Stimulated activated CD8-positive, alpha-beta memory T cell treated with anti-CD3 and anti-CD28 coated beads, Interleukin-12 subunit alpha, Interleukin-12 subunit beta, amount 100 ng/mL, for 4 hours (primary cell): ENCODE measurements around the gene VAMP2.
"Not testable (repeated sequence)": the region's sequence is repeated elsewhere in the genome, so short reads cannot be mapped to it uniquely, and the experiment has no call there.

Experiments used
- DNase-seq: peaks from one replicate; pipeline ENCODE4 v3.0.0-alpha.2; 2020; ENCODE audit warnings: low read depth

The VAMP2 gene

GRCh38 chr17:8176197-8176940 is 13.6 kb upstream of the VAMP2 start, which contains the start of gene TMEM107:
Gene TMEM107, minus strand, starts transcription at chr17:8176380. Its CDS starts 94 bp downstream, at chr17:8176286.
- DNase-seq = peak; percentile 73

- no peak for DNase-seq
These were observed 13.0 kb upstream of the VAMP2 start for GRCh38 chr17:8175795-8176196.

DNA sequence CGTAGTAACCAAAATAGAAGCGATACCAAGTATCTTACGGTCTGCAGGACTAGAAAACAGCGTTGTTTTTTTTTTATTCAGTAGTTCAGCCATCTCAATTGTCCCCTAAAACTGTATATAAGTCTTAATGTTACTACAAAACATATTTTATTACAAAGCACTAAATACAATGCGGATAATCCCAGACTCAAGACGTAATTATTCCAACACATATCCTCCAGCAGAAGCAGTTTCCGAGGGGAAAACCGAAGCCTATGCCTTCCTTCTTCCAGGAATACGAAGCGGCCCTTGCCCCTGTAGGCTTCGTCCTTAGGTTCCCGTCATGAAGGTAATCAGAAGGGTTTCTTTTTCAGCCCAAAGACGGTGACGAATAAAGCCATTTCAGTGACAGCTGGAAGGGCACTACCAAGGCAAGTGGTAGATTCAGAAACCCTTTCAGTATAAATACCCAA is 11.1 kb upstream of the VAMP2 start:
- no peak for DNase-seq

DNA sequence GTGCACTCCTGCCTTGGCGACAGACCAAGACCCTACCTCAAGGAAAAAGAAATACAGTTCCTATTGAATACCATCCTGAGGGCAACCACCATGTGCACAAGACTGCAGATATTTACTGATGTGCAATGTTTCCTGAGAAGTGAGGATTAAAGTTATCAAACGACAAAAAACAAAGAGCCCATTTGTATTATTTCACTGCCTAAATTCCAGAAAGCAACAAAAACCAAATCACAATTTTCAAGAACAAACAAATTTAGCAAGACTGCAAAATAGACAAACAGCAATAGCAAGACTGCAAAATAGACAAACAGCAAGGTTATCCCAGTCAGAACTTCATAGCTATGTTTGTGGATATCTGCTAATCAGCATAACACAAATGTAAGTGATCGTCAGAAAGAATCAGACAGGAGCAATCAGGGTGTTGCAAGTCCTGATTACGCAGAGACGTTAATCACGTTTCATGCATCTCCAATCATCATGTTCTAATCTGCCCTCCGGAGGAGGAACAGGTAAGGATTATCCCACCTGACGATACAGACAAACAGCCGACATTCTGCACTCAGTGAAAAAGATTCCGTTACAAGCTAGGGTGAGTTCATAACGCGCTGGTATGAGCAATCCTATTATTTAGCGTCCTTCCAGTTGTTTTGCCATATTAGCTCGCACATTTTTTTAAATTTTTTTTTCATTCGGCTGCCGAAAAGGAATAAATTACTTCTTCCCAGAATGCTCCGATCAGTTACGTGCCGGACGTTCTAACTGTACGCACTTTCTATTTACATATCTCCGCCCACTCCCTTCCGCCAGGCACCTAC is 10.5 kb upstream of the VAMP2 start:
- no peak for DNase-seq

DNA sequence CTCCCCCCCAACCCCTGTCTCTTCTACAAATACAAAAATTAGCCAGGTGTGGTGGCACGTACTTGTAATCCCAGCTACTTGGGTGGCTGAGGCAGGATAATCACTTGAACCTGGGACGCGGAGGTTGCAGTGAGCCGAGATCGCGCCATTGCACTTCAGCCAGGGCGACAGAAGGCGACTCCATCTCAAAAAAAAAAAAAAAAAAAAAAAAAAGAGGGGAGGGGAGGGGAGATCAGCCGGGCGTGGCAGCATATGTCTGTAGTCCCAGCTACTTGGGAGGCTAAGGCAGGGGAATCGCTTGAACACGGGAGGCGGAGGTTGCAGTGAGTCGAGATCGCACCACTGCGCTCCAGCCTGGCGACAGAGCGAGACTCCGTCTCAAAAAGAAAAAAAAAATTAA is 7.4 kb upstream of the VAMP2 start:
- not testable (repeated sequence) for DNase-seq

GRCh38 chr17:8167526-8167925 is 4.8 kb upstream of the VAMP2 start:
- DNase-seq = no peak

- DNase-seq = no peak
These were observed 4.0 kb upstream of the VAMP2 start for GRCh38 chr17:8166731-8167130.

GRCh38 chr17:8164815-8165131 is 2.0 kb upstream of the VAMP2 start:
- no peak for DNase-seq

GRCh38 chr17:8163978-8164814 is 1.4 kb upstream of the VAMP2 start:
- DNase-seq = no peak

DNA sequence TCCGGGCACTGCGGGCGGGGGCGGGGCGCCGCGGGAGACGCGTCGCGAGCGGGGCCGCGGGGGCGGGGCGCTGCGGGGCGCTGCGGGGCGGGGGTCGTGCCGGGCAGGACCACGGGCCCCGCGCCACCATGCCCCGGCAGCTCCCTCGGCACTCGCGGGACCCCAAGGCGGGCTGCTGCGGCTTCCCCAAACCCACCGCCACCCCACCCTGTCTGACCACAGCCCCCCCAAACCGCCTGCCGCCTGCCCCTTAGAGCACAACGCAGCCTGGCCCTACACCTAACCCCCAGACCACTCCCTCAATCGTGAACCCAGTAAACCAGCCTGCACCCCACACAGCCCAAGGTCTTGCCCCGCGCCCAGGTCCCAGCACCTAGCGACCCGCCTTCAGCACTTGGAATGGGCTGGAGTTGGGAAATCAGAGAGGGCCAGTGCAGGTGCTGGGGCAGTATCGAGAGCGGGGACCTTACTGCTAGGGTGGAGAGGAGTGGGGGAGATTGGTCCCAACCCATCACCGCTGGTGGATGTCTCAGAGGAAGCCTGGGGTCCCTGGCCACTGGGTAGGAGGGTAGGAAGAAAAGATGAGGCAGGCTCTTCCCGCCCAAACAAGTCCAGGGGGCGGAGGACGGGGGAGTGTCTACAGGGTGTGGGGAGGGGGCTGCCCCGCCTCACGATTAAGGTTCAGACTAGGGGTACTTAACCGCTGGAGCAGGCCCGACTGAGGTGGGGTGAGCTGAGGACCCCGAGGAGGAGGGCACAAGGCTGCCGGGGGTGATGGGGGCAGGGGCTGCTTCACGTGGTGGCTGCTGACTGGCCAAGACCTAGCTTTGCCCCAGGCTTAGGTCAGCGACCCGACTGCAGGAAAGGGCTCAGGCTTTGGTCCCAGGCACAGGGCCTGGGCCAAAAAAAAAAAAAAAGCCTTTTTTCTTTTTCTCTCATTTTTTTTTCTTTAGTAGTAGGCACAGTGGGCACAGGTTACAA is 539 bp upstream of the VAMP2 start:
- DNase-seq = no peak

DNA sequence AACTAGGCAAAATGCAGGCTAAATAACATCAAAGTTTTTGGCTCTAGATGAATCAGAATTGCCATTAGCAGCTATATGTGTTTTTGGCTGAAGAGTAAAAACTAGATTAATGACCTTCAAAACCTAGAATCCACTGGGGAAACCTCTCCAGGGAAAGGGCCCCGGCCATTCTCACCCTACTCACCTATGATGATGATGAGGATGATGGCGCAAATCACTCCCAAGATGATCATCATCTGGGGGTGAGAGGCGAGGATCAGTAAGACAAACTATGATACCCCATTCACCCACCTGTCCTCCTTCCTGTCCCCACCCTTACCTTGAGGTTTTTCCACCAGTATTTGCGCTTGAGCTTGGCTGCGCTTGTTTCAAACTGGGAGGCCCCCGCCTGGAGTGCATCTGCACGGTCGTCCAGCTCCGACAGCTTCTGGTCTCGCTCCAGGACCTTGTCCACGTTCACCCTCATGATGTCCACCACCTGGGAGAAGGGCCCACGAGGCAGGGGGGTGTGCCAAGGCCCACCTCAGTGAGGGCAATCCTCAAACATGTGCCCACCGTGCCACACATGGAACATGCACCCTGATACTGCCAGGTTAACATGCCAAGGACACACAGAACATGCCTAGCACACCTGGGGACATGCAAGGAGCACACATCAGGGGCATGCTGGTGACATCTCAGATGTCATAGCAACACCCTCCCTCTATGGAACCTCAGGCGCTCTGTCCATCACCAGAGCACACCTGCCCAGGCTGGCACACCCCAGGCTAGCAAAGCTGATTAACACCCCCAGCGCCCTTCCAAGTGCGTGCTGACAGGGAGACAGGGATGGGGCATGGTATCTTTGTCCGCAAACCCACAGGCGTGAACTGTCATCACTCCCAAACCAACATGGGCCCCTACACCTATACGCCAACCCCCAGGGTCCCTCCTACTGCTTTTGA is 1.2 kb downstream of the VAMP2 start:
- no peak for DNase-seq

- no peak for DNase-seq
These were observed 2.0 kb downstream of the VAMP2 start for GRCh38 chr17:8160741-8161221.

DNA sequence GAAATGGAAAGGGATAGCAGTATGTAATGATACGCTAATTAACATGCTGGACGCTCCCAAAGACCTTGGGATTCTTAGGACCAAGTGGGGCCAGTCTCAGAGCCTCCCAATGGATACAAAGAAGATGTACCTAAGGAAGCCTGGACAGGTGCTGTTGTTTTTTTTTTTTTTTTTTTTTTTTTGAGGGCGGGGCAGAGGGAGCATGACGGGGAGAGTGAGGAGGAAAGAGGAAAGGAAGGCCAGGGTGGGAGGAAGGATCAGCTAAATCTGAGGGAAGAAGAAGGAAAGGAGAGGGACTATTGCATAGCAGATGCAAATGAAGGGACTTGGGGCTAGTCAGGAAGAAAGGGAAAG is 2.5 kb downstream of the VAMP2 start:
- DNase-seq = no peak

GRCh38 chr17:8159459-8160223 is 3.1 kb downstream of the VAMP2 start:
- no peak for DNase-seq

DNA sequence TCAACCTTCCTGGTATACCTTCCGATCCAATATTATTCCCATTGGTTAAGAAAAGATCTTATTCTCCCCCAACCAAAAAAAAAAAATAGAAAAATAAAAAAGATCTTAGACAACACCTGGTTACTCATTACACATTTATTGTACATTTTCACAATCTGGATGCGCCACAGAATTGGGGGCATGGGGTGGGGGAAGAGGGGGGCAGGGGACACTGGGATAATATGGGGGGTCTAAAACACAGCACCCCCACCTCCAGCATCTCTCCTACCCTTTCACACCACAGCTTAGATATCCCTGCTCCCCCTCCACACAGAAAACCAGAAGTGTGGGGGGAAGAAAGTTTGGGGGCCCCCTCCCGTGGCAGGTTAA is 3.7 kb downstream of the VAMP2 start:
- DNase-seq = no peak

GRCh38 chr17:8158267-8159031 is 4.3 kb downstream of the VAMP2 start:
- peak; percentile 65 for DNase-seq

GRCh38 chr17:8156246-8156992 is 6.3 kb downstream of the VAMP2 start:
- peak; percentile 100 for DNase-seq

GRCh38 chr17:8155996-8156245 is 6.8 kb downstream of the VAMP2 start:
- DNase-seq = no peak
